ENCODE results near the gene DPPA2.
"Not testable (repeated sequence)": the region's sequence is repeated elsewhere in the genome, so short reads cannot be mapped to it uniquely, and the experiment has no call there.

Gene DPPA2

GRCh38 chr3:109316162-109316730 lies at the start of gene DPPA2:
TSS of gene DPPA2 (minus strand) at chr3:109316517. CDS start at chr3:109314542, 1,975 bp downstream.
- DNase-seq (ENCODE audit: low spot score): no peak

- no peak for DNase-seq (ENCODE audit: low spot score)
Measured at GRCh38 chr3:109364088-109364487, 47.8 kb upstream of the DPPA2 start.

- DNase-seq (ENCODE audit: low spot score): no peak
Measured at GRCh38 chr3:109363634-109364033, 47.3 kb upstream of the DPPA2 start.

GRCh38 chr3:109362823-109363222 lies 46.5 kb upstream of the DPPA2 start:
- no peak for DNase-seq (ENCODE audit: low spot score)

- DNase-seq (ENCODE audit: low spot score): not testable (repeated sequence)
Measured at GRCh38 chr3:109358809-109359208, 42.5 kb upstream of the DPPA2 start.

GRCh38 chr3:109356442-109357155 lies 40.3 kb upstream of the DPPA2 start:
- DNase-seq (ENCODE audit: low spot score): no peak

GRCh38 chr3:109355625-109356441 lies 39.5 kb upstream of the DPPA2 start:
- no peak for DNase-seq (ENCODE audit: low spot score)

GRCh38 chr3:109353057-109353456 lies 36.7 kb upstream of the DPPA2 start:
- DNase-seq (ENCODE audit: low spot score): no peak

- no peak for DNase-seq (ENCODE audit: low spot score)
Measured at GRCh38 chr3:109351231-109351630, 34.9 kb upstream of the DPPA2 start.

GRCh38 chr3:109346770-109347295 lies 30.5 kb upstream of the DPPA2 start:
- no peak for DNase-seq (ENCODE audit: low spot score)

GRCh38 chr3:109346099-109346498 lies 29.8 kb upstream of the DPPA2 start:
- DNase-seq (ENCODE audit: low spot score): no peak

GRCh38 chr3:109339714-109340648 lies 23.7 kb upstream of the DPPA2 start:
- DNase-seq (ENCODE audit: low spot score): no peak

GRCh38 chr3:109339197-109339596 lies 22.9 kb upstream of the DPPA2 start:
- no peak for DNase-seq (ENCODE audit: low spot score)

GRCh38 chr3:109338322-109338721 lies 22.0 kb upstream of the DPPA2 start:
- no peak for DNase-seq (ENCODE audit: low spot score)

GRCh38 chr3:109337393-109337792 lies 21.1 kb upstream of the DPPA2 start, which contains the start of gene DPPA4:
TSS of gene DPPA4 (minus strand) at chr3:109337546. CDS start at chr3:109337517, 29 bp downstream.
- no peak for DNase-seq (ENCODE audit: low spot score)

- no peak for DNase-seq (ENCODE audit: low spot score)
Measured at GRCh38 chr3:109336291-109336861, 20.1 kb upstream of the DPPA2 start.

GRCh38 chr3:109334572-109334971 lies 18.3 kb upstream of the DPPA2 start:
- no peak for DNase-seq (ENCODE audit: low spot score)

- no peak for DNase-seq (ENCODE audit: low spot score)
Measured at GRCh38 chr3:109331692-109332091, 15.4 kb upstream of the DPPA2 start.

GRCh38 chr3:109330405-109330804 lies 14.1 kb upstream of the DPPA2 start:
- DNase-seq (ENCODE audit: low spot score): no peak

- no peak for DNase-seq (ENCODE audit: low spot score)
Measured at GRCh38 chr3:109328202-109328601, 11.9 kb upstream of the DPPA2 start.

GRCh38 chr3:109325657-109326056 lies 9.3 kb upstream of the DPPA2 start:
- no peak for DNase-seq (ENCODE audit: low spot score)

Measured in D341Med (cell line).